ENCODE measurements around the gene RXFP4.
"Not testable (repeated sequence)": the region's sequence is repeated elsewhere in the genome, so short reads cannot be mapped to it uniquely, and the experiment has no call there.

RXFP4 gene, protein sequence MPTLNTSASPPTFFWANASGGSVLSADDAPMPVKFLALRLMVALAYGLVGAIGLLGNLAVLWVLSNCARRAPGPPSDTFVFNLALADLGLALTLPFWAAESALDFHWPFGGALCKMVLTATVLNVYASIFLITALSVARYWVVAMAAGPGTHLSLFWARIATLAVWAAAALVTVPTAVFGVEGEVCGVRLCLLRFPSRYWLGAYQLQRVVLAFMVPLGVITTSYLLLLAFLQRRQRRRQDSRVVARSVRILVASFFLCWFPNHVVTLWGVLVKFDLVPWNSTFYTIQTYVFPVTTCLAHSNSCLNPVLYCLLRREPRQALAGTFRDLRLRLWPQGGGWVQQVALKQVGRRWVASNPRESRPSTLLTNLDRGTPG

GRCh38 chr1:155940993-155941844, at the start of gene RXFP4:
Gene RXFP4 (plus strand): TSS chr1:155941638. CDS start chr1:155941710, 72 bp downstream.
- DNase-seq, result peak; percentile 20

- DNase-seq, result no peak
Observed at GRCh38 chr1:155892796-155893195, 48.6 kb upstream of the RXFP4 start.

GRCh38 chr1:155893389-155894142, 47.9 kb upstream of the RXFP4 start:
- DNase-seq, result no peak

DNA sequence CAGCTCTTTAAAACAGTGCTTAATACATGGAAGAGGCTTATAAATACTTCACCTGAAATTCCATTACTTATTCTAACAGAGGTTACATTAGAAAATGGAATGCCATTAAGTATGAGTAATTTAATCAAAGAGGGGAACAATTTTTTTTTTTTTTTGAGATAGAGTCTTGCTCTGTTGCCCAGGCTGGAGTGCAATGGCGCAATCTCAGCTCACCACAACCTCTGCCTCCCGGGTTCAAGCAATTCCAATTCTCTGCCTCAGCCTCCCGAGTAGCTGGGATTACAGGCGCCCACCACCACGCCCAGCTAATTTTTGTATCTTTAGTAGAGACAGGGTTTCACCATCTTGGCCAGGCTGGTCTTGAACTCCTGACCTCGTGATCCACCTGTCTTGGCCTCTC, 45.8 kb upstream of the RXFP4 start:
- DNase-seq, result not testable (repeated sequence)

- not testable (repeated sequence) for DNase-seq
Observed at GRCh38 chr1:155896476-155896875, 45.0 kb upstream of the RXFP4 start.

GRCh38 chr1:155897746-155898145, 43.7 kb upstream of the RXFP4 start:
- no peak for DNase-seq

GRCh38 chr1:155898888-155899287, 42.5 kb upstream of the RXFP4 start:
- no peak for DNase-seq

DNA sequence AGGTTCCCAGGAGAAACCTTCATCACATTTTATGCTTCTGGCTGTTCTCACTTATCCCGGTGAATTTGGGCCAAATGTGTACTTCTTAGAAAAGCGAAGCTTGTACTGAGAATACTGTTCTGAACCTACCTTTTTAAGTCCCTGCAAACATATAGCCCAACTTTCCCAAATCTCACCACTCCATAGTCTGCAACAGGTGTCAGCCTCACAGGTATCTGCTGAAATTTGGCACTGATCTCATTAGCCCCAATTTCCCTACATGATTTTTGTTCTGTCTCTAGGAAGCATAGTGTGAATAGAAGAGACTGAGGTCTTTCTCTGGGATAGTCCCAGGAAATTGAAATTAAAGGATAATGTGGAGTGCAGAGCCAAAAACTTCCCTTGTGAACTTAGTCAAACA, 41.8 kb upstream of the RXFP4 start:
- DNase-seq, result no peak

DNA sequence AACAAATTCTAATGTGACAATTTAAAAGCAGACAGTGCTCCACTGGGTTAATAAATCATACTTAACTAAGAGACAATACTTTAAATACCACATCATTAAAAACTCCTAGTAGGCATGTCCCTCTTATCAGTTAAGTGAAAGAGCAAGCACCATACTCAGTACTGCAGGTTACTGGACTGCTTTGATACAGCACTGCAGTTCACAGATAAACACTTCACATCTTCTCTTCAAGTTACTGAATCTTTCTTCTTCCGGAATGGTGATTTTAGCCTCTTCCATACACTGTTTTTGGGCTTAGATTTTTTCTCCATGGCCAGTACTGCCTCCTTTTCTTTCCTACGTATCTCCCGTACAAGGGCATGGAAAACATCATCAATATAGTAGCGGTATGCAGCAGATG, 41.3 kb upstream of the RXFP4 start:
- no peak for DNase-seq

DNA sequence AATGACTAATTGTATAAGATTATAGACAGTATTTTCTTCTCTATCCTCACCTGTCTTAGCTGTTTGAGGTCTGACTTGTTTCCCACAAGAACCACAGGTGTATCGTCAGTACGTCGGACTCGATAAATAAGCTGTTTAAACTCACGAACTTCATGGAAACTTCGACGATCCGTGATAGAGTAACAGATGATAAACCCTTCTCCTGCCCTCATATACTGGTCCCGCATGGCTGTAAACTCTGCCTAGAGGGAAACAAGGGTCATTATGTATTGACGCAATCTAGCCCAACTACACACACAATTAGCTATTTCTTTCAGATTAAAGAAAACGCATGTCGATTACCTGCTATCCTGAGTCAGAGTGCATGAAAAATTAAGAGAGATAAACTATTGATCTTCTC, 37.2 kb upstream of the RXFP4 start:
- no peak for DNase-seq

GRCh38 chr1:155909894-155910293, 31.5 kb upstream of the RXFP4 start:
- DNase-seq, result no peak

- DNase-seq, result peak; percentile 52
Observed at GRCh38 chr1:155910621-155911121, 30.8 kb upstream of the RXFP4 start.

GRCh38 chr1:155911156-155912055, 30.0 kb upstream of the RXFP4 start, which contains the start of gene RIT1:
Gene RIT1 (minus strand): TSS chr1:155911349. CDS start chr1:155910761, 588 bp downstream.
- peak; percentile 63 for DNase-seq

DNA sequence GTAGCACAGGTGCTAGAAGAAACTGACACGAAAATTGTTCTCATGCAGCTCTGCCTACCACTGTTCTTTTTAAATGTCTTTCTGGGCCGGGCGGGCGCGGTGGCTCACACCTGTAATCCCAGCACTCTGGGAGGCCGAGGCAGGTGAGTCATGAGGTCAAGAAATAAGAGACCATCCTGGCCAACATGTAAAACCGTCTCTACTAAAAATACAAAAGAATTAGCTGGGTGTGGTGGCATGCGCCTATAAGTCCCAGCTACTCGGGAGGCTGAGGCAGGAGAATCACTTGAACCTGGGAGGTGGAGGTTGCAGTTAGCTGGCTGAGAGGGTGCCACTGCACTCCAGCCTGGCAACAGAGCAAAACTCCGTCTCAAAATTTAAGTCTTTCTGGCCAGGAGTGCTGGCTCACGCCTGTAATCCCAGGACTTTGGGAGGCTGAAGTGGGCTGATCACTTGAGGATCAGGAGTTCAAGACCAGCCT, 29.3 kb upstream of the RXFP4 start:
- DNase-seq, result no peak

- no peak for DNase-seq
Observed at GRCh38 chr1:155913969-155914757, 27.3 kb upstream of the RXFP4 start.

DNA sequence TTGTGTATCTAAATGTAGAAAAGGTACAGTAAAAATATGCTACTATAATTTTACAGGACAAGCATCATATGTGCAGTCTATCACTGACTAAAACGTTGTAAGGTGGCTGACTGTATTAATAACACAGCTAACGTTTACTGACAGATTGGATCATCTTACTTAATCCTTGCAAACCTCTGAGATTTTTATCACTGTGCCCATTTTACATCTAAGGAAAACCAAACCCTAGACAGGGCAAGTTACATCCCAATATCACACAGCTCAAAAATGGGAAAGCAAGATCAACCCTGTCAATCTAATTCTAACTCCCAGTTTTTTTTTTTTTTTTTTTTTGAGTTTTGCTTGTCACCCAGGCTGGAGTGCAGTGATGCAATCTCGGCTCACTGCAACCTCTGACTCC, 22.8 kb upstream of the RXFP4 start:
- DNase-seq, result no peak

- no peak for DNase-seq
Observed at GRCh38 chr1:155919801-155920200, 21.6 kb upstream of the RXFP4 start.

GRCh38 chr1:155920717-155921116, 20.7 kb upstream of the RXFP4 start:
- DNase-seq, result no peak

GRCh38 chr1:155925506-155925905, 15.9 kb upstream of the RXFP4 start:
- no peak for DNase-seq

DNA sequence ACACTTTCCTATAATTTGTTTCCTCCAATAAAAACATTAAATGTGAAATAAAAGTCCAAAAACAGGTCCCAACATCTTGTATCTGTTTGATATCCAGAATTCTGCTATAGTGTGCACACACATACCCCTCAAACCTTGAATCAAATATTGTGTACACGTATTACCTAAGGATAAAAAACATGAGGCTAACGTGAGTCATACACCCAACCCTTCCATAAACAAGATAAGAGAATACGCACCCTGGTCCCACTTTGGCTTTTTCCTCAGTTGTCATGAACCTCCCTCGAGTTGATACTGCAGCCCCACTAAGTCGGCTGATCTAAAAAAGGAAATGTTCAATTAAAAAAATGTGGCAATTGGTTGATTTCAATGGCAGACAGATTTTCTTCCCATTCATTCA, 12.4 kb upstream of the RXFP4 start:
- no peak for DNase-seq

DNA sequence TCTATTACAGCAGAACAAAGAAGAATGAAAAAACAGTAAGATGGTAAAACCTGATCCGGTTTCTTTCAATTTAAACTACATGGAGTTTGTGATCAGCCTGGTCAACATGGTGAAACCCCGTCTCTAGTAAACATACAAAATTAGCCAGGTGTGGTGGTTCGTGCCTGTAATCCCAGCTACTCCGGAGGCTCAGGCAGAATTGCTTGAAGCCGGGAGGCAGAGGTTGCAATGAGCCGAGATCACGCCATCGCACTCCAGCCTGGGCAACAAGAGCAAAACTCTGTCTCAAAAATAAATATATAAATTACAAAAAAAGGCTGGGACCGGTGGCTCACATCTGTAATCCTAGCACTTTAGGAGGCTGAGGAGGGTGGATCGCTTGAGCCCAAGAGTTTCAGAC, 10.7 kb upstream of the RXFP4 start:
- DNase-seq, result not testable (repeated sequence)

All from NCI-H510A treated with DMSO at 0.1 percent for 48 hours (cell line).